Measurements from ENCODE around the gene C4orf46.
"Not testable (repeated sequence)": the region's sequence is repeated elsewhere in the genome, so short reads cannot be mapped to it uniquely, and the experiment has no call there.

Gene C4orf46

GRCh38 chr4:158666892-158667291 lies 4.8 kb downstream of the C4orf46 start:
- Histone ChIP-seq H4K20me1 (ENCODE audit: insufficient read depth, low read length, poor library complexity, severe bottlenecking) (peaks cover 41% of the 10 kb centered on the region), H3K79me2 (ENCODE audit: insufficient read depth, low read length) (peaks cover 54% of the 10 kb centered on the region), H3K4me1 (ENCODE audit: insufficient read depth, low read length, poor library complexity, severe bottlenecking) (peaks cover 30% of the 10 kb centered on the region), H3K36me3 (ENCODE audit: insufficient read depth, low read length) (0 out of 2 replicates have a peak, but pooled peaks cover 5% of the 10 kb centered on the region), H3K4me3 (ENCODE audit: low read length, poor library complexity, severe bottlenecking) (peak overlapping the region; percentile 88), H2AFZ (ENCODE audit: low read length) (no peak overlapping the region), H3K9me3 (ENCODE audit: insufficient read depth, low read depth, low read length) (no peaks in the 10 kb centered on the region), H3K9ac (ENCODE audit: low read depth, low read length, poor library complexity, severe bottlenecking) (no peak overlapping the region), H3K27me3 (ENCODE audit: insufficient read depth, low read length, poor library complexity, severe bottlenecking) (no peaks in the 10 kb centered on the region), H3F3A (ENCODE audit: low read depth) (no peaks in the 10 kb centered on the region; the same call in 1 of the 2 replicates), H3K4me2 (ENCODE audit: low read depth, low read length, poor library complexity, severe bottlenecking) (peak overlapping the region; percentile 93), H3K9me2 (replicated peaks; ENCODE audit: low read depth, low read length) (no peaks in the 10 kb centered on the region)
- TF ChIP-seq CTCF (conservative IDR thresholded peaks at IDR 0.05; ENCODE audit: low read length) (no peak), EZH2phosphoT487 (IDR thresholded peaks at IDR 0.05; ENCODE audit: borderline replicate concordance) (no peak)

GRCh38 chr4:158664806-158665205 lies 6.9 kb downstream of the C4orf46 start:
- H3K9me3 ChIP-seq (ENCODE audit: insufficient read depth, low read depth, low read length): no peaks in the 10 kb centered on the region
- TF ChIP-seq CTCF (conservative IDR thresholded peaks at IDR 0.05; ENCODE audit: low read length): no peak
- TF ChIP-seq EZH2phosphoT487 (IDR thresholded peaks at IDR 0.05; ENCODE audit: borderline replicate concordance): no peak
- H3K27me3 ChIP-seq (ENCODE audit: insufficient read depth, low read length, poor library complexity, severe bottlenecking): no peaks in the 10 kb centered on the region
- H4K20me1 ChIP-seq (ENCODE audit: insufficient read depth, low read length, poor library complexity, severe bottlenecking): peaks cover 32% of the 10 kb centered on the region
- peaks cover 35% of the 10 kb centered on the region for H3K79me2 ChIP-seq (ENCODE audit: insufficient read depth, low read length)
- no peak overlapping the region for H3K9ac ChIP-seq (ENCODE audit: low read depth, low read length, poor library complexity, severe bottlenecking)
- no peak overlapping the region for H3K4me3 ChIP-seq (ENCODE audit: low read length, poor library complexity, severe bottlenecking)
- peaks cover 23% of the 10 kb centered on the region for H3K4me1 ChIP-seq (ENCODE audit: insufficient read depth, low read length, poor library complexity, severe bottlenecking)
- H3F3A ChIP-seq (ENCODE audit: low read depth): no peaks in the 10 kb centered on the region; the same call in 1 of the 2 replicates
- 0 out of 2 replicates have a peak, but pooled peaks cover 5% of the 10 kb centered on the region for H3K36me3 ChIP-seq (ENCODE audit: insufficient read depth, low read length)
- H2AFZ ChIP-seq (ENCODE audit: low read length): no peak overlapping the region
- H3K9me2 ChIP-seq (replicated peaks; ENCODE audit: low read depth, low read length): no peaks in the 10 kb centered on the region
- no peak overlapping the region for H3K4me2 ChIP-seq (ENCODE audit: low read depth, low read length, poor library complexity, severe bottlenecking)

- H3K9ac ChIP-seq (ENCODE audit: low read depth, low read length, poor library complexity, severe bottlenecking); H3K36me3 ChIP-seq (ENCODE audit: insufficient read depth, low read length); H3K4me3 ChIP-seq (ENCODE audit: low read length, poor library complexity, severe bottlenecking); H3K4me2 ChIP-seq (ENCODE audit: low read depth, low read length, poor library complexity, severe bottlenecking); H2AFZ ChIP-seq (ENCODE audit: low read length); H3K27me3 ChIP-seq (ENCODE audit: insufficient read depth, low read length, poor library complexity, severe bottlenecking); H3K9me2 ChIP-seq (replicated peaks; ENCODE audit: low read depth, low read length); H3K9me3 ChIP-seq (ENCODE audit: insufficient read depth, low read depth, low read length); H3F3A ChIP-seq (ENCODE audit: low read depth): not testable (repeated sequence)
- Histone ChIP-seq H3K79me2 (ENCODE audit: insufficient read depth, low read length) (peaks cover 27% of the 10 kb centered on the region), H3K4me1 (ENCODE audit: insufficient read depth, low read length, poor library complexity, severe bottlenecking) (peaks cover 19% of the 10 kb centered on the region), H4K20me1 (ENCODE audit: insufficient read depth, low read length, poor library complexity, severe bottlenecking) (peaks cover 24% of the 10 kb centered on the region)
Measured at GRCh38 chr4:158663707-158664625, 7.7 kb downstream of the C4orf46 start.

DNA sequence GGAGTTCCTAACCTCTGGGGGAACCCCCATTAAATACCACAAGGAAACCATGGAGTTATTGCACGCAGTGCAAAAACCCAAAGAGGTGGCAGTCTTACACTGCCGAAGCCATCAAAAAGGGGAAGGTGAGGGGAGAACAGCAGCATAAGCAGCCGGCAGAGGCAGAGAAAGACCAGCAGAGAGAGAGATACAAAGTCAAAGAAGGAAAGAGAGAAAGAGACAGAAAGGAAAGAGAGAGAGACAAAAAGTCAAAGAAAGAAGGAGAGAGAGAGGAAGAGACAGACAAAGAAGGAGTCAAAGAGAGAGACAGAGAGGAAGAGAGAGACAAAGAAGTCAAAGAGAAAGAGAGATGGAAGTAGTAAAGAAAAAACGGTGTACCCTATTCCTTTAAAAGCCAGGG lies 8.4 kb downstream of the C4orf46 start:
- not testable (repeated sequence) for H3K4me2 ChIP-seq (ENCODE audit: low read depth, low read length, poor library complexity, severe bottlenecking); H3F3A ChIP-seq (ENCODE audit: low read depth); H3K36me3 ChIP-seq (ENCODE audit: insufficient read depth, low read length); H2AFZ ChIP-seq (ENCODE audit: low read length); H3K9me3 ChIP-seq (ENCODE audit: insufficient read depth, low read depth, low read length); H3K9ac ChIP-seq (ENCODE audit: low read depth, low read length, poor library complexity, severe bottlenecking); H3K9me2 ChIP-seq (replicated peaks; ENCODE audit: low read depth, low read length); H3K4me3 ChIP-seq (ENCODE audit: low read length, poor library complexity, severe bottlenecking); H3K27me3 ChIP-seq (ENCODE audit: insufficient read depth, low read length, poor library complexity, severe bottlenecking)
- Histone ChIP-seq H4K20me1 (ENCODE audit: insufficient read depth, low read length, poor library complexity, severe bottlenecking) (peaks cover 17% of the 10 kb centered on the region), H3K4me1 (ENCODE audit: insufficient read depth, low read length, poor library complexity, severe bottlenecking) (peaks cover 12% of the 10 kb centered on the region), H3K79me2 (ENCODE audit: insufficient read depth, low read length) (peaks cover 20% of the 10 kb centered on the region)

Measured in Loucy (cell line).